Measurements from ENCODE around the gene KIAA1217. TPM values are rescaled to one million over a fixed set of nuclear protein-coding genes. Genes with fewer than 3 reads are reported as not detected.

KIAA1217 gene
- total and polyA plus RNA-seq, 9 of the 15 experiments (the other 6 are each of a cell fraction or from before 2014, with no cell fraction given): 0.04 TPM; not detected in 8

GRCh38 chr10:24493165-24493564 lies 284.2 kb downstream of the KIAA1217 start:
- no peaks in the 10 kb centered on the region for H4K20me1 ChIP-seq (replicated peaks; ENCODE audit: control insufficient read depth, insufficient read depth, low read length)
- no peaks in the 10 kb centered on the region for H3K36me3 ChIP-seq (ENCODE audit: control insufficient read depth, insufficient read depth, low read length)
- no peak overlapping the region for H2AFZ ChIP-seq (ENCODE audit: low read depth, low read length)
- DNase-seq (ENCODE audit: extremely low read depth in 1 of 4, low spot score in 3 of 4) (no peak), FAIRE-seq (no peak), ATAC-seq (no peak)
- ChIA-PET CTCF (ENCODE audit: low intra/inter-chr PET ratio) (no interaction called here), POLR2A (no interaction called here)
- no peak for TF ChIP-seq KAT8 (IDR thresholded peaks at IDR 0.05; ENCODE audit: low read depth)
- no peak for TF ChIP-seq POLR2AphosphoS5 (IDR thresholded peaks at IDR 0.05; ENCODE audit: control insufficient read depth, insufficient read depth, low read depth, low read length)
- TF ChIP-seq NR1H2 (CRISPR knock-in tag; IDR thresholded peaks at IDR 0.05): no peak
- TF ChIP-seq ZNF436 (CRISPR knock-in tag; IDR thresholded peaks at IDR 0.05): no peak
- TF ChIP-seq PKNOX1 (IDR thresholded peaks at IDR 0.05): no peak
- no peak for TF ChIP-seq ATF3 (IDR thresholded peaks at IDR 0.05)
- no peak for TF ChIP-seq ATF3 (CRISPR knock-in tag; conservative IDR thresholded peaks at IDR 0.05)
- TF ChIP-seq, protein P1, sequence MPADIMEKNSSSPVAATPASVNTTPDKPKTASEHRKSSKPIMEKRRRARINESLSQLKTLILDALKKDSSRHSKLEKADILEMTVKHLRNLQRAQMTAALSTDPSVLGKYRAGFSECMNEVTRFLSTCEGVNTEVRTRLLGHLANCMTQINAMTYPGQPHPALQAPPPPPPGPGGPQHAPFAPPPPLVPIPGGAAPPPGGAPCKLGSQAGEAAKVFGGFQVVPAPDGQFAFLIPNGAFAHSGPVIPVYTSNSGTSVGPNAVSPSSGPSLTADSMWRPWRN (IDR thresholded peaks at IDR 0.05; ENCODE audit: low read depth): no peak
- no peak for TF ChIP-seq TEAD1 (CRISPR knock-in tag; IDR thresholded peaks at IDR 0.05)
- no peak for TF ChIP-seq BMI1 (IDR thresholded peaks at IDR 0.05; ENCODE audit: low read length)
- TF ChIP-seq, protein P2, sequence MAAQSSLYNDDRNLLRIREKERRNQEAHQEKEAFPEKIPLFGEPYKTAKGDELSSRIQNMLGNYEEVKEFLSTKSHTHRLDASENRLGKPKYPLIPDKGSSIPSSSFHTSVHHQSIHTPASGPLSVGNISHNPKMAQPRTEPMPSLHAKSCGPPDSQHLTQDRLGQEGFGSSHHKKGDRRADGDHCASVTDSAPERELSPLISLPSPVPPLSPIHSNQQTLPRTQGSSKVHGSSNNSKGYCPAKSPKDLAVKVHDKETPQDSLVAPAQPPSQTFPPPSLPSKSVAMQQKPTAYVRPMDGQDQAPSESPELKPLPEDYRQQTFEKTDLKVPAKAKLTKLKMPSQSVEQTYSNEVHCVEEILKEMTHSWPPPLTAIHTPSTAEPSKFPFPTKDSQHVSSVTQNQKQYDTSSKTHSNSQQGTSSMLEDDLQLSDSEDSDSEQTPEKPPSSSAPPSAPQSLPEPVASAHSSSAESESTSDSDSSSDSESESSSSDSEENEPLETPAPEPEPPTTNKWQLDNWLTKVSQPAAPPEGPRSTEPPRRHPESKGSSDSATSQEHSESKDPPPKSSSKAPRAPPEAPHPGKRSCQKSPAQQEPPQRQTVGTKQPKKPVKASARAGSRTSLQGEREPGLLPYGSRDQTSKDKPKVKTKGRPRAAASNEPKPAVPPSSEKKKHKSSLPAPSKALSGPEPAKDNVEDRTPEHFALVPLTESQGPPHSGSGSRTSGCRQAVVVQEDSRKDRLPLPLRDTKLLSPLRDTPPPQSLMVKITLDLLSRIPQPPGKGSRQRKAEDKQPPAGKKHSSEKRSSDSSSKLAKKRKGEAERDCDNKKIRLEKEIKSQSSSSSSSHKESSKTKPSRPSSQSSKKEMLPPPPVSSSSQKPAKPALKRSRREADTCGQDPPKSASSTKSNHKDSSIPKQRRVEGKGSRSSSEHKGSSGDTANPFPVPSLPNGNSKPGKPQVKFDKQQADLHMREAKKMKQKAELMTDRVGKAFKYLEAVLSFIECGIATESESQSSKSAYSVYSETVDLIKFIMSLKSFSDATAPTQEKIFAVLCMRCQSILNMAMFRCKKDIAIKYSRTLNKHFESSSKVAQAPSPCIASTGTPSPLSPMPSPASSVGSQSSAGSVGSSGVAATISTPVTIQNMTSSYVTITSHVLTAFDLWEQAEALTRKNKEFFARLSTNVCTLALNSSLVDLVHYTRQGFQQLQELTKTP (IDR thresholded peaks at IDR 0.05; ENCODE audit: low read depth in 1 of 2, partially characterized antibody in 2 of 2): no peak
- TF ChIP-seq ZNF561 (CRISPR knock-in tag; conservative IDR thresholded peaks at IDR 0.05): no peak
- no peak for TF ChIP-seq KAT2B (IDR thresholded peaks at IDR 0.05; ENCODE audit: low read depth, low read length)
- no peak for TF ChIP-seq BDP1 (IDR thresholded peaks at IDR 0.05; ENCODE audit: insufficient read depth, insufficient read length)
- TF ChIP-seq ZNF589 (CRISPR knock-in tag; IDR thresholded peaks at IDR 0.05; ENCODE audit: low read depth): no peak
- H3K9me3 ChIP-seq (replicated peaks; ENCODE audit: control insufficient read depth, insufficient read depth, low read depth, low read length): no peaks in the 10 kb centered on the region
- no peaks in the 10 kb centered on the region for H3K9me1 ChIP-seq (ENCODE audit: control insufficient read depth, insufficient read depth, low read length)
- H3K79me2 ChIP-seq (ENCODE audit: control insufficient read depth, insufficient read depth, low read length): no peaks in the 10 kb centered on the region
- intact Hi-C loops (cut with micrococcal nuclease) (no loop called here), in situ Hi-C loops (cut with MboI) (no loop called here)
- no TSS peak for BruUV-seq (replicated peaks)
- no peak overlapping the region for H3K9ac ChIP-seq (ENCODE audit: insufficient read depth in 1 of 2, low read depth in 2 of 2, low read length in 2 of 2)
- H3K4me2 ChIP-seq (ENCODE audit: insufficient read depth, low read length): no peak overlapping the region
- H3K27ac ChIP-seq (ENCODE audit: extremely low read depth, low read depth, low read length): no peak overlapping the region
- H3K27me3 ChIP-seq (ENCODE audit: control insufficient read depth in 2 of 2, insufficient read depth in 2 of 2, low read length in 2 of 2): peaks cover 20 to 28% of the 10 kb centered on the region in 2 experiments
- WGBS (ENCODE audit: insufficient coverage, low coverage, missing lambda C conversion rate): 0% methylated on average over 3 of the region's 4 CpGs
- H3K4me3 ChIP-seq: no peak overlapping the region
- H3K4me1 ChIP-seq (replicated peaks in 1 of 2; ENCODE audit: control insufficient read depth in 2 of 2, insufficient read depth in 2 of 2, low read length in 2 of 2): no peaks in the 10 kb centered on the region
